Activated naive CD4-positive, alpha-beta T cell treated with Interleukin-2 at 50 U/mL for 16 hours (primary cell): ENCODE results near the gene COG1.

Source experiments
- DNase-seq: peaks from one replicate; pipeline ENCODE4 v3.0.0-alpha.2; 2020

Gene COG1

DNA sequence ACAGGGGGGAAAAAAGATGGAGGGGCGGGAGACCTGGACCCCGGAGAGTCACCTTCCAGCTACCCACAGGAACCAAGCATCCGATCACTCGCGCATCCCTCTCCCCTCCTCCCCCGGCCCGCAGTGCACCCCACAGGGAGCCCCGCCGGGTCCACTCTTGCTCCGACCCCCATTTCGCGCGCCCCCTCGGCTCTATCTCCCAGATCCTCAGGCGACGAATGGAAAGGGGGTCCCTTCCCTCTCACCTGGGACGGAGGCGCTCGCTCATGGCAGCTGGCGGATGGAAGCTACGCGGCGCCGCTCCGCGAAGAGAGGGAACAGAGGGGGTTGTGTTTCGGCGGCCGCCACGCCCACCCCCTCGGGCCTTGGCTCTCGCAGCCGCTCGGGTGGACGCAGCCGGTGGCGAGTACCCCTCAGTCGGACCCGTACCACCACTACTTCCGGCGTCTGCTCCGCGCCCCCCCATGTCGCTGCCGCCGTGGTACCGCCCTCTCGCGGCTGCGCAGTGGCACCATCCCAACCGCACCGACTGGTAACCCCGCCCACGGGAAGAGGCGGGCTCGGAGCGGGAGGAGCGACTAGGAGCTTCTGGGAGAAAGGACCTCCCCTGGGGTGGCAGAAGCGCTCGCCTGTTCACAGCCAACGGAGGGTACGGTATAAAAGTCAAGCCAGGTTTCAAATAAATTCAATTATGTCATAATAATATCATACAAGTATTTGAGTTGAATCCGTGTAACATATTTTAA, 39.2 kb downstream of the COG1 start:
- DNase-seq: peak; percentile 98

GRCh38 chr17:73232587-73233373, 39.9 kb downstream of the COG1 start:
- peak; percentile 44 for DNase-seq

GRCh38 chr17:73234736-73235135, 41.9 kb downstream of the COG1 start:
- no peak for DNase-seq

GRCh38 chr17:73237714-73238113, 44.9 kb downstream of the COG1 start:
- DNase-seq: no peak

- no peak for DNase-seq
Observed at GRCh38 chr17:73240561-73240960, 47.7 kb downstream of the COG1 start.

DNA sequence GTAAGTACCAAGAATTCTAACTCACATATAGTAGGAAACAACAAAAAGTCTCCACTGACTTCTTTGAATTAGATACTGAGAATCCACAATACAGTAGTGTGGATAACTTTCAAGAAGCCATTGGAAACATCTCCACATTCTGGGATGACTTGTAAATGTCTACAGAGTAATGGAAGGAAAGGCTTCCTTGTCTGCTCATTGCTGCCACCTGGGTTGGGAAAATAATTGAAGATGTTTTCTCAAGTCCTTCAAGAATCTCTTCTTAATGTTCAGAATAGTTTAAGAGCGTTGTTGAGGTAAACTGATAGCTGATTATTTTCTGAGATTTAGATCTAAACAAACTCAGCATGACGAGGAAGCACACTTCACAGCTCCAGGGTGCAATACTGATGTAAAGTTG, 54.9 kb downstream of the COG1 start:
- no peak for DNase-seq

DNA sequence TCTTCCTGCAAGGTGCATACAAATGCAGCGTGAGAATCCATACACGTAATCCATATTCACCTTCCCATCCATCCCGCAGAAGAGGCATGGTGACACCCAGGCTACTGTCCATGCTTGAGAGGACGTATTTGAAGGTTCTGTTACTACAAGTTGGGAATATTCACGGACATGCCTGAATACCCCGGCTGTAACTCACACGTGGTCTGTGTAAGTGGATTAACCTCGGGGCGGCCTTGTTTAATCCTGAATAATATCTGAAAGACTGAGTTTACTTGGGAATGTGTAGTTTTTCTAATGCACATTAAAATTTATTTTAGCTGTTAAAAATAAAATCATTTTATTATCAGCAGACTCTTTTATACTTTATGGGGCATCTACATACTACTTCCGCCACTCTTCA, 55.7 kb downstream of the COG1 start:
- DNase-seq: no peak

- no peak for DNase-seq
Observed at GRCh38 chr17:73249700-73250099, 56.8 kb downstream of the COG1 start.

DNA sequence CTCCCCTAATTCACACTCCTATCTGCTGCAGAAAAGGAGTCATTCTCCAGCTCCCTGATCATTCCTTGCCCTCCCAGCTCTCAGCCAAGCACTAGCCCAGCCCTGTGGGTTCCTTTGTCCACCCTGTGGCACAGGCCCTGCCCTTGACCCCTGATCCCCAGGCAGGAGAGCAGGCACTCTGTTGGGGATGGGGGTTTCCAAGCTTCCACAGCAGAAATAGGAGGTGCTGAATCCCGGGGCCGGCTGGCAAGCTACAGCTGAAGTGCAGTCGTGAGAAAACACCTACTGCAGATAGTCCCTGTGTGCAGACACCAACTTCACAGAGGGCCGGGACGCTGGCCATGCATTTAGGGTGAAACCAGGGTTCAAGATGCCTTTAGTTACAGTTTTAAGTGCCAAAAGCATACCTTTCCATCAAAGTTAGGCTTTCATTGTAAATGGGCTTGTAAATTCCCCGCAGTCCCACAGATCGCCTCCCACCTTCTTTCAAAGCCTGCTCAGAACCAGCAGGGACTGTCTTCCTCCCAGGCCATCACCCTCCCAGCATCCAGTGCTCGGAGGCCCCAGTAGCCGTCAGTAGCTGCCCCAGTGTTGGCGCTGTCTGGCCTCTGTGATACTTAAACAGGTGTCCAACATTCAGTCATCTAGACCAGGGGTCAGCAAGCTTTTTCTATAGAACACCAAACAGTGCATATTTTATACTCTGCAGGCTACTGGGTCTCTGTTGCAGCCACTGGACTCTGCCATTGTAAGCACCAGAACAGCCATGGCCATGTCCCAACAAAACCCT, 58.2 kb downstream of the COG1 start:
- no peak for DNase-seq

DNA sequence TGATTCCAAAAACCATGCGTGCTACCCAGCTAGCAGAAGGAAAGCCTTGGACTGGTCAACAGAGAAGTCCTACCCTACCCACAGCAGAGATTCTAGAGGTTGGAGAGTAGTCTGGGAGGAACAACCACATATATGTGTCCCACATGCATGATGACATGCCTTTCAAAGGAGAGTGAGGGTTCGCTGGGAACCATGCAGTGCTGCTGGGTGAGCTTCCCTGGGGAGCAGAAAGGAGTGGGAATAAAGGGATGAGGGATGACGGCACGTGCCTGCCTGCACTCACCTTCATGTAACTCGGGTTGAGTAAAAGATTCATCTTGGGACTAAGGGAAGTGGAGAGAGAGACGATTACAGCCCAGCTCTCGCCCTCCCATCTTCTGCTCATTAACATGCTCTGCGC, 59.0 kb downstream of the COG1 start:
- DNase-seq: no peak

DNA sequence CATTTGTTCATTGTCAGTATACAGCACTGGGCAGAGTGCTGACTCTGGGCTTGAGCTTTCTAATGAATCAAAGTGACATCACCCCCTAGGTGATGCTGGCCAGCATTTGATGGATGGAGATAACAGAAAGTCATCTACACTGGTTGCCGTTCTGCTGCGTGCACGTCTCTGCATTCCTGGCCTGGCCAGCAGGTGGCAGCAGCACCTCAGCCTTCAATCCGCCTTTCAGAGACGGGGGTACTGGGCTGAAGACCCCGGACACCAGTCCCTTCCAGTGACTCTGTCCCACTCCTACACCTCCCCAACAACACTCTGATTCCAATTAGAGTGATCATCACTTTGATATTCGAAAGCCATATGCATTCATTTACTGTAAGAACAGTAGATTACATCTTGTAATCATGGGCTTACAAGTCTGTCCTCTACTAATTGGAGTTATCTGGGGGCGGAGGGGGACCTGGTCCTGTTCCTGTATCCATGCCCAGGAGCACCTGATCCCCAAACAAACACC, 62.9 kb downstream of the COG1 start:
- DNase-seq: peak; percentile 59

GRCh38 chr17:73256220-73256619, 63.4 kb downstream of the COG1 start:
- no peak for DNase-seq

GRCh38 chr17:73257516-73257915, 64.7 kb downstream of the COG1 start:
- DNase-seq: no peak
